A673 (cell line): ENCODE data around the gene PBX4. TPM values are rescaled to one million over a fixed set of nuclear protein-coding genes. Genes with fewer than 3 reads are reported as not detected.

Experiments
- BruUV-seq: library from RNA; stranded (reverse); fragments of 400-500 nt; replicated peaks from 2 replicates; lab custom pipeline; 2021; lab: Mats Ljungman, UMichigan
- CTCF ChIA-PET: fragments of 300-600 bp; sonication (Branson Sonifier 250); formaldehyde crosslinking; loops from one replicate; lab custom pipeline; 2022; ENCODE audit warnings: antibody characterized with exemption; lab: Charles Lee
- POLR2A ChIA-PET: fragments of 300-600 bp; sonication (Branson Sonifier 250); formaldehyde crosslinking; loops from one replicate; lab custom pipeline; 2022; ENCODE audit warnings: antibody characterized with exemption; ENCODE audit not compliant: low non-redundant PET; lab: Charles Lee
- DNase-seq: peaks from one replicate; pipeline ENCODE4 v3.0.0-alpha.2; 2015; ENCODE audit warnings: low spot score
- H3K27ac ChIP-seq: fragments of 200-600 bp; sonication (generic); 2 replicates; pipeline ENCODE4 v1.5.1; 2016; ENCODE audit warnings: mixed run types, low read depth, mild to moderate bottlenecking, mixed read lengths, antibody characterized with exemption, low read length; ENCODE audit not compliant: poor library complexity, severe bottlenecking
- H3K27me3 ChIP-seq: fragments of 200-600 bp; sonication (generic); replicated peaks from 2 replicates; pipeline ENCODE4 v1.6.1; 2017; ENCODE audit warnings: mixed run types, low read depth, mild to moderate bottlenecking, mixed read lengths, antibody characterized with exemption, low read length; ENCODE audit not compliant: insufficient read depth, poor library complexity
- H3K36me3 ChIP-seq: fragments of 200-600 bp; sonication (generic); 2 replicates; pipeline ENCODE4 v1.6.1; 2016; ENCODE audit warnings: mixed run types, mild to moderate bottlenecking, mixed read lengths, antibody characterized with exemption, low read length; ENCODE audit not compliant: insufficient read depth, poor library complexity, severe bottlenecking
- H3K4me1 ChIP-seq: fragments of 200-600 bp; sonication (generic); 2 replicates; pipeline ENCODE4 v1.6.1; 2017; ENCODE audit warnings: mixed run types, mild to moderate bottlenecking, mixed read lengths, antibody characterized with exemption, low read length; ENCODE audit not compliant: insufficient read depth, poor library complexity, severe bottlenecking
- H3K4me3 ChIP-seq: fragments of 200-600 bp; sonication (generic); 2 replicates; pipeline ENCODE4 v1.5.1; 2016; ENCODE audit warnings: low read depth, mixed run types, mild to moderate bottlenecking, mixed read lengths, low read length; ENCODE audit not compliant: poor library complexity, severe bottlenecking
- H3K9me3 ChIP-seq: fragments of 200-600 bp; sonication (generic); 2 replicates; pipeline ENCODE4 v1.6.1; 2016; ENCODE audit warnings: mixed run types, low read depth, mild to moderate bottlenecking, mixed read lengths, antibody characterized with exemption, low read length; ENCODE audit not compliant: poor library complexity, severe bottlenecking
- EZH2 ChIP-seq: fragments of 200-600 bp; sonication (generic); IDR thresholded peaks from 2 replicates; pipeline ENCODE4 v1.6.1; 2017; ENCODE audit warnings: borderline replicate concordance, low read depth, mild to moderate bottlenecking, mixed read lengths, antibody characterized with exemption, low read length; ENCODE audit not compliant: poor library complexity, severe bottlenecking
- intact Hi-C: fragments of 100-400 bp; cut with micrococcal nuclease; formaldehyde crosslinking; loops from one replicate; pipeline ENCODE4 v1.10.0; 2022; ENCODE audit not compliant: unreplicated experiment
- total RNA-seq: library from RNA; stranded (reverse); gene quantifications from 2 replicates; pipeline ENCODE4 v1.2.3, GENCODE V29; 2021
- TF ChIP-seq, protein P1 (sequence below): fragments of 300-800, 200-600 bp; sonication (generic); conservative IDR thresholded peaks from 2 replicates; pipeline ENCODE4 v1.5.1; 2017; ENCODE audit warnings: low read depth, mild to moderate bottlenecking, antibody characterized with exemption, low read length, moderate library complexity, mixed read lengths

The PBX4 gene
- total RNA-seq, 1 experiment from 2014 or later = 3.1 TPM

DNA sequence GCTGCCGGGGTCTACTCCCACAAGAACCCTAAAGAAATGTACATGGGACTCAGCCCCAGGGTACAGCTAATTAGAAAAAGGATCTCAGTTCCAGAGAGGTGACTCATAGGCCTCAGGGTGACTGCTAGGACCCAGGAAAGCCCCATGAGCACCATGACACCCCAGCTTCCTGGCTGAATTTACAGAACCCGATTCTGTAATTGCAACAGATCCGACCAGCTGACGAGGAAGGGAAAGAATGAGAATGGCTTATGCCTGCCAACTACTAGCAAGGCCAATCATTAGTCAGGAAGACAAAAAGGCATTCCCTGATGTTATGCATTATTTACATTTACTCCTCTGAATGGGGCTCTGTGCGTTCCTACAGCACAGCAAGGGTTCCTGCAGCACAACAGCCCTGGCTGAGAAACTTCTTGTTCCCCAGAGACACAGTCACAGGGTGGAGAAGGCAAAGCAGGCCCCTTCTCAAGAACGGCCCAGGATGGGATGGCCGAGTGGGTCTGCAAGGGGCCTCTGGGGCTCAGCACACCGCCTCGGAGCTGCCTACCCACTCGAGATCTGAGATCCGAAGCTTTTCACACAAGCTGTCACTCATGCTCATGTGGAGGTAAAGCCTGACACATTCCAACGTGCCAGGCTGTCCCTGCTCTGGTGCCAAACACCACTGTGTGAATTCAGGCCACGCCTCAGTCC, 27.2 kb downstream of the PBX4 start:
- H3K27ac ChIP-seq = peak overlapping the region; percentile 77

DNA sequence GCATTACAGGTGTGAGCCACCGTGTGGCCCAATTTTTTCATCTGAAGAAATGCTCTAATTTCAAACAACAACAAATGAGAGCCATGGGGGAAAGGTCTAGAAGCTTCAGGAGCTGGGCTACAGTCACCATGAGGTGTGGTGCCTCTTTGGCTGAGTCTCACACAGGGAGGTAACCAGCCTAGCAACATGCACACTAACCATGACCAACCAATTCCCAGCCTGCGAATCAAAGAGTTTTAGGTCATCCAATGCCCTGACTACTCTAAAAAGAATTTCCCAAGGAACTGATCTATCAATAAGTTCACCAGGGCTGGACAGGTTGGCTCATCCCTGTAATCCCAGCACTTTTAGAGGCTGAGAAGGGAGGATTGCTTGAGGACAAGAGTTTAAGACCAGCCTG, 29.9 kb downstream of the PBX4 start:
- ChIA-PET CTCF (no interaction called here), POLR2A (no interaction called here)
- no TSS peak for BruUV-seq
- Histone ChIP-seq H3K9me3 (no peaks in the 10 kb centered on the region), H3K36me3 (no peaks in the 10 kb centered on the region), H3K4me1 (peaks cover 20% of the 10 kb centered on the region), H3K27me3 (no peaks in the 10 kb centered on the region), H3K27ac (no peak overlapping the region), H3K4me3 (no peak overlapping the region)
- DNase-seq = no peak
- intact Hi-C loops = no loop called here
- TF ChIP-seq, protein P1, sequence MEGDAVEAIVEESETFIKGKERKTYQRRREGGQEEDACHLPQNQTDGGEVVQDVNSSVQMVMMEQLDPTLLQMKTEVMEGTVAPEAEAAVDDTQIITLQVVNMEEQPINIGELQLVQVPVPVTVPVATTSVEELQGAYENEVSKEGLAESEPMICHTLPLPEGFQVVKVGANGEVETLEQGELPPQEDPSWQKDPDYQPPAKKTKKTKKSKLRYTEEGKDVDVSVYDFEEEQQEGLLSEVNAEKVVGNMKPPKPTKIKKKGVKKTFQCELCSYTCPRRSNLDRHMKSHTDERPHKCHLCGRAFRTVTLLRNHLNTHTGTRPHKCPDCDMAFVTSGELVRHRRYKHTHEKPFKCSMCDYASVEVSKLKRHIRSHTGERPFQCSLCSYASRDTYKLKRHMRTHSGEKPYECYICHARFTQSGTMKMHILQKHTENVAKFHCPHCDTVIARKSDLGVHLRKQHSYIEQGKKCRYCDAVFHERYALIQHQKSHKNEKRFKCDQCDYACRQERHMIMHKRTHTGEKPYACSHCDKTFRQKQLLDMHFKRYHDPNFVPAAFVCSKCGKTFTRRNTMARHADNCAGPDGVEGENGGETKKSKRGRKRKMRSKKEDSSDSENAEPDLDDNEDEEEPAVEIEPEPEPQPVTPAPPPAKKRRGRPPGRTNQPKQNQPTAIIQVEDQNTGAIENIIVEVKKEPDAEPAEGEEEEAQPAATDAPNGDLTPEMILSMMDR = no peak
- TF ChIP-seq EZH2 = no peak

More for the DNA sequence above, 27.2 kb downstream of the PBX4 start:
- Histone ChIP-seq H3K36me3 (no peaks in the 10 kb centered on the region), H3K27me3 (no peaks in the 10 kb centered on the region), H3K4me1 (peaks cover 20% of the 10 kb centered on the region), H3K4me3 (no peak overlapping the region), H3K9me3 (no peaks in the 10 kb centered on the region)
- no TSS peak for BruUV-seq
- intact Hi-C loops = loop anchor here (2.0 kb wide), 1 partner anchor 38 kb away; the partner anchor contains the start of gene LPAR2
- CTCF ChIA-PET = no interaction called here
- POLR2A ChIA-PET = interaction anchor here (0.5 kb wide), 1 partner anchor 70 kb away, joined by 5 read pairs; no protein-coding TSS in a partner anchor
- no peak for TF ChIP-seq EZH2
- TF ChIP-seq, protein P1 = no peak
- peak; percentile 89 for DNase-seq

DNA sequence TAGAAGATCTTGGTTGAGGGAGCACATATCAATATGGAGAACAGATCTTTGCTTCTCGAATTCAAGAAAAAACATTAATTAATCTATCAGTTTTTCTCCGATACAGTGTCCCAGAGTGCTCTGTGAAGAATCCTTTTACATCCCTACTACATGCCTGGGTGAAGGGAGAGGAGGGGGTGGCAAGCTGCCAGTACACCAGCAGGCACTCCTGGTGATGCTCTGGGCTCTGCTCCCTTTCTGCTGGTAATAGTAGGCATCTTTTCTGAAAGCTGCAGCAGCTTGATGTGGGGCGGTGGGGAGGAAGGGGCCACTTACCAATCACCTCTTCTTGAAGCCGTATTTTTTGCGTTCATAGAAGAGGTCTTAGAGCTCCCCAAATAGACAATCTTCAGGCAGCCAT, 30.7 kb downstream of the PBX4 start:
- ChIA-PET POLR2A (no interaction called here), CTCF (no interaction called here)
- TF ChIP-seq, protein P1 = no peak
- TF ChIP-seq EZH2 = no peak
- Histone ChIP-seq H3K4me1 (peaks cover 20% of the 10 kb centered on the region), H3K27me3 (no peaks in the 10 kb centered on the region), H3K27ac (no peak overlapping the region), H3K9me3 (no peaks in the 10 kb centered on the region), H3K4me3 (no peak overlapping the region), H3K36me3 (no peaks in the 10 kb centered on the region)
- intact Hi-C loops = no loop called here
- DNase-seq = no peak
- no TSS peak for BruUV-seq
